NCI-H1092 (cell line): ENCODE results near the gene TMBIM1.
A peak's percentile ranks its signal among the peaks of the same experiment; 100 is the strongest.

Source experiments
- DNase-seq: peaks from one replicate; lab custom pipeline; 2025; lab: John Stamatoyannopoulos, UW

The TMBIM1 gene

DNA sequence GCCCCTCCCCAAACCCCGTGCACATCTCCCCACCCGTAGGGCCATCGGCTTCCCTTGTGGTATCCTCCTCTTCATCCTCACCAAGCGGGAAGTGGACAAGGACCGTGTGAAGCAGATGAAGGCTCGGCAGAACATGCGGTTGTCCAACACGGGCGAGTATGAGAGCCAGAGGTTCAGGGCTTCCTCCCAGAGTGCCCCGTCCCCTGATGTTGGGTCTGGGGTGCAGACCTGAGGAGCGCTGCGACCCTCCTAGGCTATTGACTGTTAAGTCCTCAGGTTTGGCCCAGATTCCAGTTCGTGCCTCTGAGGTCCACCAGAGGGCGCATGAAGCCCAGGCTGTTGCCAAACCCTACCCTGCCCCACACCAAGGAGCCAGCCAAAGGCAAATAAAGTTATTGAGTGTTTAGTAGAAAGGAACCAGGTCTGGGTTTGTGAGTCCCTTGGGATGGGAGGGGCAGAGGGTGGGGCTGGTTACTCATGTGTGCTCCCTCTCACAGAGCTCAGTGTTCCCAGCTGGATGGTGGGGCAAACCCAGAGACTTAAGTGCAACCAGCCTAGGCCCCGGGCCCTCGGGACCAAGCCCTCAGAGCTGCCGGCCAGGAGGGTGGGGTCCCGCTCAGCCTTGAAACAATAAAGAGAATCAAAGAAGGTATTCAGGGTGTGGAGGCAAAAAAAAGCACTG is 19.6 kb downstream of the TMBIM1 start:
- peak; percentile 26 for DNase-seq

DNA sequence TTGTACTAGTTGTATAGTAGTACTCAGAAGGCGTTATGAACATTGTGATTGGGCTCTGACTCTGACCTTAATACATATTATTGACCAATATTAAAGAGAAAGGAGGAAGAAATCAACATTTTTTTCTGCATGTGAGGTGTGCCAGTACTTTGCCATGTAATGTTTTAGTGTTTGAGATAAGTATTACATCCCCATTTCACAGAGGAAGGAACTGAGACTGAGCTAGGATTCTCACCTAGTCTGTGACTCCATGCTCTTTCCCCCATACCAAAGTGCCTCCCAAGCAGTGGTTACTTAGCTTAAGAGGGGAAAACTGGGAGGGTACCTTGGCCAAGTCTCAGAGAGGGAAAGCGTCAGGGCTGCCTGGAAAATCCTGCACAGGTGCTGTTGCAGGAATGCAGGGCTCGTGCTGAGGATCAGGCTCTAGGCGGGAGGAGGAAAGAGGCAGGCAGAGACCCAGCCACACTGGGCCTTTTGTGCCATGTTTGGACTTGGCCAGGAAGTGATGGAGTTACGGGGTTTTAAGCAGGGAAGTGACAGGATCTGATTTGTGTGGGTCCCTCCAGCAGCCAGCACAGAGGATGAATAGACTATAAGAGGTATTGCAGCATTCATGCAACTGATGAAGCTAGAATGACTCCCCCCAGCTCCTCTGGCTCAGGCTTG is 20.3 kb downstream of the TMBIM1 start:
- DNase-seq: no peak

DNA sequence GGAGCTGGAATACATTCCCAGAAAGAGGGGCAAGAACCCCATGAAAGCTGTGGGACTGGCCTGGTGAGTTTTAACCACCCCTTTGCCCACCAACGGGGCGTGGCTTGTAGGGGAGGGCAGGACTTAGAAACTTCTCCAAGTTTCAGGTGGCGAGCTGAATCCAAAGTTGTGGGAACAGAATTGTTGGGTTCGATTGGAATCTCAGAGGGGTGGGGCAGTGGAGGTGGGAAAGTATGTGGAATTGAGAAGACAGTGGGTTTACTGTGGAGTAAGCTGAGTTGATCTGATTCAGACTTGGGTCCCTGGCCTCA is 20.9 kb downstream of the TMBIM1 start:
- no peak for DNase-seq

DNA sequence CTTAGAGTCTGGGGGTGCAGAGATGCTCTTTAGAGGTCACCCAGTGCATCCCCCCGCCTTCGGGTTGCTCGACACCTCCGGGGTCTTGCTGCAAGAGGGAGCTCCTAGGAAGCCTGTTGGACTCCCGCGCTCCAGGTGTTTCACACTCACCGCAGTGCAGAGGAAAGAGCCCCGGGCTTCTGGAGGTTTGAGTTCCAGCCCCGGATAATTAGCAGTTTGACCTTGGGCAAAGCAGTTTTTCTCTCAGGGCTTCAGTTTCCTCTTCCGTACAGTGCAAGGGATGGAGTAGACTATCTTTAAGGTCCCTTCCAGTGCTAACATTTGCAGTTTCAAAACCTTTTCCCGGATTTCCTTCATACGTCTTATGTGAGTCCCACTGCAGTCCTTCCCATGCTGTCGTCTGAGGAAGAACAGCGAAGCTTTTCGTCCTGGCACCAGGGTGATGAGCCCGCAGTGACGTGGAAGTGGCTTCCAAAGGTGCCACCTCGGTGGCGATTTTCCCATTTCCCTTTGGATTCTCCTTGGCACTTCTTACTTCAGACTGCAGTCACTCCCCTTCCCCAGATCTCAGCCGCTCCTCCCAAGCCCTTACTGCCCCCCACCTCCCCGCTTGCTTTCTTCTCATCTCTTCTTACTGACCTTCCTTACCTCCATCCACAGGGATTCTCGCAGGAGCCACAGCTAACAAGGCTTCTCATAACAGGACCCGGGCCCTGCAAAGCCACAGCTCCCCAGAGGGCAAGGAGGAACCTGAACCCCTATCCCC is 21.4 kb downstream of the TMBIM1 start:
- no peak for DNase-seq

DNA sequence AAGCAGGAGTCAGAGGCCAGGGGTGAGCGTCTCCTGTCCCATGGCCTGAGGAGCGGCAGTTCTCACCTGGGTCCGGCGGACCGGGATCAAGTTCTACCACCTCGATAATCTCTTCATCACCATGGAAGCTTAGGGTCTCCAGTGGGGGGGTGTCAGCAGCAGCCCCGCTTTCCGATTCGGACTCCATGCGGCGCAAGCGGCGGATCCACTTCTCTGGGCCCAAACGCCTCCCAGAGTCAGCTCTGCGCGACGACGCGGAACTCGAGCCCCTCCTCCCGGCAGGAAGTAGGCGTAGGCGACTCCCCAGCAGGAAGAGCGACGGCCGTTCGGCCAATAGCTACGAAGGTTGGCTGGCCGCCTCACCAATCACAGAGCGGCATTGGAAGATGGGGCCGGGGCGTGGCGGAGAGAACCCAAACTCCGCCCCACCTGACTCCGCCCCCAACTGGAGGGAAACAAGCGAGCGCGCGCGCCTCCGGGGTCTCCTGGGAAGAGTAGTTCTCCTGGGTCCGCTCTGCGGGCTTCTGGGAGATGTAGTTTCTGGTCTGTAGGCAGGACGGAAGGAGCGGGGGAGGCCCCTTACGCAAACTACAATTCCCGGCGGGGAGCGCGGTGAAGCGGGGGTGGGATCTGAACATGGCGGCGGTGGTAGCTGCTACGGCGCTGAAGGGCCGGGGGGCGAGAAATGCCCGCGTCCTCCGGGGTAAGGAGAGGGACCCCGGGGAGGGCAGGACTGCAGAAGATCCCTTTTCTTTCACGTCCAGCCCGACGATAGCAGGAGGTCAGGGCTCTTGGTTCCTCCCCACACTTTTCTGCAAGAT is 22.2 kb downstream of the TMBIM1 start, which contains the start of the genes AAMP and PNKD:
TSS of gene AAMP (minus strand) at position 238 of the 821 bp plus-strand sequence. CDS start at position 187, 51 bp downstream.
TSS of gene PNKD (plus strand) at position 620 of the 821 bp plus-strand sequence. CDS start at position 637, 17 bp downstream.
- DNase-seq: peak; percentile 98

DNA sequence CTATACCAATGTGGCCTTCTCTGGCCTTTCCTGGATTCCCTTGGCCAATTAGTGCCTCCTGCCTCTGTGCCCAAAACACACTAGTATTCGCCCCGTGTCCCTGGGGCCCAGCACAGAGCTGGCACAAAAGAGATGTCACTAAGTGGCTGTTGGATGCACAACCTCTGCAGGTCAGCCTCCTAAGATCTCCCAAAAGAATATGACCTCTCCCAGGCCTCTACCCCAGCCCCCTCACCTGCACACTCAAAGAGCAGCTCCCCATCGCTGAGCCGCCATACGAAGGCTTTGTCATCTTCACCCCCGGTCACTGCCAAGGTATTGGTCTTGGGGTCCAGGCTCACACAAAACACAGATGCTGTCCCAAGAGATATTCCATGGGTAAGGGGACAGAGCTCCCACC is 25.0 kb downstream of the TMBIM1 start:
- DNase-seq: no peak

DNA sequence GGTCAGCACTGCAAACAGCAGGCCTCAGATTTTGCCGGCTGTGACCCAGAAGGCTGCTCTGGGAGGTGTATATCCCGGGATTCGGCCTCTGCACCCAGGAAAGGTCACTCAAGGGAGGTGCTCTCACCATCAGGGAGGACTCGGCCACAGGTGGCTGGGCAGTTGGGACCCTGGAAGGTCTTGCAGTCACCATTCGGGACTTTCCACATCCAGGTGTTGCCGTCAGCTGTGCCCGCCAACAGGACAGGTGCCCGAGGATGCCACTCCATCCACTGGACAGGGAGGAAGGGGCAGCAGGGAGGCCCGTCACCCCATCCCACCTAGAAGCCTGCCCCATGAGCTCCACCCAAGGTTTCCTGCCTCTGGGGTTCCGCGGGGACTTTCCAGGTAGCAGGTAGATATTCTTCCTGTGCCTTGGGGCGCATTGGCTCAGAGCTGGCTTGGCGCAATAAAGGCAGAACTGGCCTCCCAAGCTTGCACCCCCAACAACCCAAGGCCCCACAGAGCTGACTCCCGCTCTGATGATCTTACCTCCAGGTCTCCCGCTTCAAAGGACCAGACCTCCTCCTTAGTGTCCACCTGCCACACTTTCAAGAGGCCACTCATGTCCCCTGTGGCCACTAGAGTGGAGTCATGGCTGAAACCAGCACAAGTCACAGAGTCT is 25.9 kb downstream of the TMBIM1 start:
- DNase-seq: no peak

DNA sequence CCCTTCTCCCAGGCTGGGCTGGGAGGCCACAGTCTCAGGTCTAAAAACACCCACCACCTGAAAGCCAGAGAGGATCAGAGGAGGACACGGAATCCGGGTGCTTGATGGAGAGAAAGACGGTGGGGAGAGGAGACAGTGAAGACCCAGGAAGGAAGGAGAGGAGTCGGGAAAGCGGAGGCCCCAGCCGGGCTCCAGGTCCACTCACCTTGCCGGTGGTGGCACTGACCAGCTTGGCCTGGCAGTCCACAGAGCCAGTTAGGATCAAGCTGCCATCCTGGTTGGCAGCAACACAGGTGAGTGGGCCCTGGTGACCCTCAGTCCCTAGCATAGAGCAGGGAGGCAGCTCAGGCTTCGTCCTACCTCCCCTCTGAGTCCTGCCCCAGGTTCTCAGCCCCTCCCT is 26.7 kb downstream of the TMBIM1 start:
- no peak for DNase-seq

DNA sequence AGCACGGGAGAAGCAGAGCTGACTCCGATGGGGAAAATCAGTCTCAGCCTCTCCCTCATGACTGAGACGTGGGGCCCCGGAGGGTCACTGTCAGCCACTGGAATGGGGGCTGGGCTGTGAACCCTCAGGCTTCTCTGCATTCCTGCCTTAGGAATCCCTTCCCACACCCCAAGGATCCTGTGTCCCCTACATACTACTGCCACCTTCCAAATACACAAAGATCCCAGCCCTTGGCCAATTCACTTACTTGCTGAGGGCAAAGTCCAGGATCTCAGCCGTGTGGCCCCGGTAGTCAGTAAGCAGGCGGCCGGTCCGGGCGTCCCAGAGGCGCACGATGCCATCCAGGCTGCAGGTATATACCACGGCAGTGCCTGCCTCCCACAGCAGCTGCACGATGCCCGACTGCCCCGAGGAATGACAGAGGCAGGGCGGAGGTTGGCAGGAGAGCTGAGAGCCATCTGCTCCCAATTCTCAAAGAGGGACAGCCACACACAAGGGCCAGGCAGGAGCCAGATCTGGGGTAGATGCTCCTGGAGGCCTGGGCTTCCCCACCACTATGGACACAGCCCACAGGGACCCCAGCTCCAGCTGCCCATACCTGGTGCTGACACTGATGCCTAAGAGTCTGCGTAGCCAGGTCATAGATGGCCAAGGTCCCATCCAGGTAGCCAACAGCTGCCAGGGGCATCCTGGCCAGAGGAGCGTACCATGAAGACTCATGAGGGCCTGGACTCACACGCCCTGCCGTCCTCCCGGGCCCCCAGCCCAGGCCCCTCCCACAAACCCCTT is 27.3 kb downstream of the TMBIM1 start:
- no peak for DNase-seq

DNA sequence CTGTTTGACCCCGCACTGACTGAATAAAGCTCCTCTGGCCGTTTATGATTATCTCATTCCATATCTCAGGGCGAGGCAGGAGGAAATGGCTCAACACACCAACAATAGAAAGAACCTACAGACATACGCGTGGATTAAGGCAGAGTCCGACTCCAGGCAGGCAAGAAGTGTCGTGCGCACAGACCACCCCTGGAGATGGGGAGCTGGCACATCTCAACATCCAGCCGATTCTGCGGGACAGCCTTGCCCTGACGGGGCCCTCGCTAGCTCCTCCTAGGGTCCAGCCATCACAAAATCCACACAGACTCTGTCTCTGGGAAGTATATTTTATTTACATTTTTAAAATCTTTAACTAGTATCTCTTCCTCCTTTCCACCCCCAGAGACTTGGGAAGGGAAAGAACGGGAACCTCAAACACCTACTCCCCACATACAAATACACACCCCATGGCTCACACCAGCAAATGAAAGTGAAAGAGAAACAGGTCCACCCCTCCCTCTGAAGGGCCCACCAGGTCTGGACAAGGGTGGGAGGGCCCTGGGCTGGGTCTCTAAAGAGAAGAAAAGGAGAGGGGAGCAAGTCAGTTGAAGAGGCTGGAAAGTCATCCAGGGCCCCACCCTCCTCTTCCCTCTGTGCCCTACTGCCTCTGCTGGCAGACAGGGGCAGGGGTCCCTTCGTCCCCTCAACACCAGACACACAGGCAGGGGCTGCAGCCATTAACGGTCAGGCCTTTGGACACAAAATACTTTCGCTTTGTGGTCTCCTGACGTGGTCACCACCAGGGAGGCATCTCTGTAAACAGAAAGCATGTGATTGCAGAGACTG is 28.3 kb downstream of the TMBIM1 start:
- DNase-seq: no peak

DNA sequence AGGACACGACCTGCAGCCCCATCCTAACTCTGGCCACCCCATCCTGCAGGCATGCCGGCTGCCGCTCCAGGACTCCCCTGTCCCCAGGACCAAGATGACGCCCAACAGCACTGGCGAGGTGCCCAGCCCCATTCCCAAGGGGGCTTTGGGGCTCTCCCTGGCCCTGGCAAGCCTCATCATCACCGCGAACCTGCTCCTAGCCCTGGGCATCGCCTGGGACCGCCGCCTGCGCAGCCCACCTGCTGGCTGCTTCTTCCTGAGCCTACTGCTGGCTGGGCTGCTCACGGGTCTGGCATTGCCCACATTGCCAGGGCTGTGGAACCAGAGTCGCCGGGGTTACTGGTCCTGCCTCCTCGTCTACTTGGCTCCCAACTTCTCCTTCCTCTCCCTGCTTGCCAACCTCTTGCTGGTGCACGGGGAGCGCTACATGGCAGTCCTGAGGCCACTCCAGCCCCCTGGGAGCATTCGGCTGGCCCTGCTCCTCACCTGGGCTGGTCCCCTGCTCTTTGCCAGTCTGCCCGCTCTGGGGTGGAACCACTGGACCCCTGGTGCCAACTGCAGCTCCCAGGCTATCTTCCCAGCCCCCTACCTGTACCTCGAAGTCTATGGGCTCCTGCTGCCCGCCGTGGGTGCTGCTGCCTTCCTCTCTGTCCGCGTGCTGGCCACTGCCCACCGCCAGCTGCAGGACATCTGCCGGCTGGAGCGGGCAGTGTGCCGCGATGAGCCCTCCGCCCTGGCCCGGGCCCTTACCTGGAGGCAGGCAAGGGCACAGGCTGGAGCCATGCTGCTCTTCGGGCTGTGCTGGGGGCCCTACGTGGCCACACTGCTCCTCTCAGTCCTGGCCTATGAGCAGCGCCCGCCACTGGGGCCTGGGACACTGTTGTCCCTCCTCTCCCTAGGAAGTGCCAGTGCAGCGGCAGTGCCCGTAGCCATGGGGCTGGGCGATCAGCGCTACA is 29.4 kb downstream of the TMBIM1 start:
- no peak for DNase-seq

DNA sequence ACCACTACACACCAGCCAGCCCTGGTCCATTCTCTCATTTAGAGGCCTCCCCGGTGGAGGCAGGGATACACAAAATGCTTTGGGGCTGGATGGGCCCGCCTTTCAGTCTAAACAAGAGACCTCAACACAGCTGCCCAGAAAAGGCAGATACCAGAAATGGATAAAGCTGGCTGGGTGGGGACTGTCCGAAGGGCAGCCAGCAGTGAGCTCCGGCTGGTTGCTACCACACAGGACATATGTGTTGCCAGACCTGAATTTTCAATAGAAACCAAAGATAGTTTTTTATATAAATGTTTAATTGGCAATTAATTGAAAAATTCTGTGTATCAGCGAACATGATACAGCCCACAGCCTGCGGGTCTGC is 30.1 kb downstream of the TMBIM1 start:
- DNase-seq: no peak

DNA sequence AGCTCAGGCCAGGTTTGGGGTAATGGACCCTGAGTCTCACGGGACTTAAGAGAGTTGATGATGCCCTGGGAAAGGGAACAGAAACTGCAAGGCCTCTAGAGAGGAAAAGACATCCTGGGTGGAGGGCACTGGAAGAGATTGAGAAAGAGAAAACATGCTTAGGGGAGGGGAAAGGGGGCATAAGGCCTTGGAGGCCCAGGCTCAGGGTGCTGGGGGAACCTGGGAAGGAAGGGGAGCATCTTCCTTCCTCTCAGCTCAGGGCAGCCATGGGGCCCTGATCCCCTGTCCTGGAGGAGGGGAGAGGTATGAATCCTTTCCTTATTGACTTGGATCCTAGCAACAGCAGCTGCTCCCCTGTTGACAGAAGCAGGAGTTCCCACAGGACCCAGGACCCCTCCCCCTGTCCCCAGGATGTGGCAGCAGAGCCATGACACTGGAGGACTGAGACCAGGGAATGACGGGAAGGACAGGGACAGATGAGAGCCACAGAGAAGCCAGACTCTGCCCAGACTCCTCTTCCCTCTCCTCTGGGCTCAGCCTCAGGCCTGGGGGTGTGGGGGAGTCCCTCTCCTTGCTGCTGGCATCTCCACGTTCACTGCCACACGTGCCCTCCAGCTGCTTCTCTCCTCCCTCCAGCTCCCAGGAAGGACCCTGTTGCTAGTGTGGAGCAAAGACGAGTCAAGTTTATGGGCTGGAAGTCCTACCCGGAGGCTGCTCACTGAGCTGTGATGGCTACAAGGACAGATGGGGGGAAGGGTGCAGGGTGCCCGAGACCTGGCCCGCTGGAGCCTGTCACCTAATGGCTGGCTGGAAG is 30.7 kb downstream of the TMBIM1 start:
- no peak for DNase-seq

DNA sequence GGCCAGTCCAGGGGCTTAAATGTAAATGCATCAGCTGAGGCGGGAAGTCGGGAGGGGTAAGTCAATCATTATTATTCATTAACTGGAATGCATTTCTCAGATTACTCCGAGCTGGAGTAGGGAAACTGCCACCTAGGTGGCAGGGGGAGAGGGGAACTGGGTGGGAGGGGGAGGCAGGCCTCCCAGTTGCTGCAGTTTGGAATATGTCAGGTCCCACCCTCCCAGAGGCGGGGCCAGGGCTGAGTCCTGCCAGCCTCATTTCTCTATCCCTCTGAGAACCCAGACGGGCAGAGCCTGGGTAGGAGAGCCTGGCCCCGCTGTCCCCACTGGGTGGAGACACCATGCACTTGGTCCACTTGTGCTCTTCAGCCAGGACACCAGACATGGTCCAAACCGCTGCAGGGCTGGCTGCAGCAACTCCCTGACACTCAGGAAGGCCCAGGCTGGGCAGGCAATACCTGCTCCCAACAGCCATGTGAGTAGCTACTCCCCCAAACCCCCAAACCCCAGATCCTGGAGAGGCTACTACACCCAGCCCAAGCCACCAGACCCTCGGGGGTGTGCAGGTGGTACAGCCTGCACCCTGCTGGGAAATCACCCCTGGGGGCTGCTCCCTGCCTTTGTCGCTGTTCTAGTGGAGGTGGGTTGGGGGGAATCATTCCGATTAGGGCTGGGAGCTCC is 31.4 kb downstream of the TMBIM1 start, which contains the start of gene GPBAR1:
TSS of gene GPBAR1 (plus strand) at position 274 of the 681 bp plus-strand sequence. CDS start 1,710 bp downstream, outside the sequence.
- DNase-seq: no peak

DNA sequence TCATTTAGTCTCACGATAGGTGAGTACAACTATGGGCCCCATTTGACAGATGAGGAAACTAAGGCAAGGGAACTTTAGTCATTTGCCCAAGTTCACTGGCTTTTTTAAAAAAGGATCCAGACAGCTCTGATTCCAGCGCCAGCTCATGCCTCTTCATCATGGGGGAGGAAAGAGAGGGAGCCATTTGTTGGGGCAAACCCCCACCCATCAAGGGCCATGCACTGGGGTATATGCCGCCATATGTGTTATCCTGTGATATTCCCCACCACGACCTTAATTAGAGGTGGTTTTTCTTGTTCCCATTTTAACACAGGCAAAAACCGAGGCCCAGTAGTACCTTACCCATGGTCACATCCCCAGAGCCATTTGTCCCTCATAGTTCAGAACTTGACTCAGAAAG is 32.1 kb downstream of the TMBIM1 start:
- no peak for DNase-seq

DNA sequence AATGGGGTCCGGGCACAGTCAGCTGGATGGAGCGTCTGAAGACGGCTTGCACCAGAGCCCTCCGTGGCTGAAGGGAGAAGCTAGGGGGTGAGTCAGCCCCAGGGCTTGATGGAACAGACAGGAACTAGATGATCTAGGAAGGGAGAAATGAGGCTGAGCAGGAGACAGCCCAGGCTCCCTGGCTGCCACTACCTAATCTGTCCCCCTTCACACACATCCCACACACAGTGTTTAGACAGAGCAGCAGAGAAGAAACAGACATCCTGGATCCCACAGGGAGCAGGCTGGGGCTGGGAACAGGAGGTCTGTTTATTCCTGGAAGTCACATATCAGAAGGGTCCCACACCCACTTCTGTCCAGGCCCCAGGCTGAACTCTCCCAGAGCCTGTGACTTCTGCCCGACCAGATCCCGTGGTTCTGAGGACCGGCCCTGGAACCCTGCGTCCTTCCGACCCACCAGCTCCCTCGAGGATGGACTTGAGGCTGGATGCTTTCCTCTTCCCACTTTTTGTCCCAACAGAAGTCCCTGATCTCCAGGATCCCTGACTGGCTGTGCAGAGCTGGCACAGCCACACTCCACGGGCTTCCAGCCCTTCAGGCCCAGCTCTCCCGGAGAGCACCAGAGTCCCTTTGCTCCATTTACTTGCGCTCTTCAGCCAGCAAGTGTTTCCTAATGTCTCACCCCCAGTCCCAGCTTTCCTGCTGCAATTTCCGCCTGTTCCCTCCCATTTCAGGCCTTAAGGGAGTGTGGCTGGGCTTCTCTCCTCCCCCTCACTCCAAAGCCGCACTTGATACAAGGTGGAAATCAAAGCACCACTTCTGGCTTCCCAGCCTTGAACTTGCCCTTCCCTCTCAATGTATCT is 33.0 kb downstream of the TMBIM1 start:
- no peak for DNase-seq
